Measurements from ENCODE around the gene SECTM1.
"Not testable (repeated sequence)": the region's sequence is repeated elsewhere in the genome, so short reads cannot be mapped to it uniquely, and the experiment has no call there.

SECTM1 gene

DNA sequence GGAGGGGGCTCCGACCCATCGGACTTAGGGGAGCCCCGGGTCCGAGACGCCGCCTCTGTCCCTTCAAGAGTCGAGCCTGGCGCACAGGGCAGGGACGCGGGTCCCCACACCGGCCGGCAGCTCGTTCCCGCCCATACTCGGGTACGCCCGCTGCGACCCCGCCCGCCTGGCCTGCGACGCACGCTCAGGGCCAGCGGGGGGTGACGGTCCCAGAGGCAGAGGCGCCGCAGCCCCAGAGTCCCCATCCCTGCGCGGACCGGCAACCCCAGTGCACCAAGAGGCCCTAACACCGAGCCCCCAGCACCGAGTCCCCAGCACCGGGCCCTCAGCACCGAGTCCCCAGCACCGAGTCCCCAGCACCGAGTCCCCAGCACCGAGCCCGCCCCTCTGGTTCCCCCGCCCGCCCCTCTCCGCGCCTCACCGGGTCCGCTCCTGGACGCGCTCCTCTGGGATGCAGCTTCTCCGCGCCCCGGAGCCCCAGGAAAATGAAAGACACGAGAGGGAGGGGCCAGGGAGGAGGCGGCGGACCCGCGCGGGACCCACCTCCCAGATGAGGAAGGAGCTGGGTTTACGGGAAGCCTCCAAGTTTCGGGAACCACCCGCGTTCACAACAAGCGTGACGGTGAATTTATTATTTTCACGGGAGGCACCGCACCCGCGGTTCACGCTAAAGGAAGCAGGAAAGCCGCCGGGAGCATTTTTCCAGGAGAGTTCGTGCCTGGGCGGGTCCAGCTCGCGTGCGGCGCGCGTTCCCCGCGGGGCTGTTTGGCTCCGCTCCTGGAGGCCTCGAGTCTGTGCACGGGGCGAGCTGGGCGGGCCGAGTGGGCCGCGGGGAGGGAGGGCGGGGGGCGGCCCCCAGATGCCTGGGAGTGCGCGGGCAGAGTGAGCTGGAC lies at the start of gene SECTM1:
Gene SECTM1 (minus strand): TSS at position 488 of the 893 bp plus-strand sequence. CDS start 6,526 bp downstream, outside the sequence.
- no peak for DNase-seq

DNA sequence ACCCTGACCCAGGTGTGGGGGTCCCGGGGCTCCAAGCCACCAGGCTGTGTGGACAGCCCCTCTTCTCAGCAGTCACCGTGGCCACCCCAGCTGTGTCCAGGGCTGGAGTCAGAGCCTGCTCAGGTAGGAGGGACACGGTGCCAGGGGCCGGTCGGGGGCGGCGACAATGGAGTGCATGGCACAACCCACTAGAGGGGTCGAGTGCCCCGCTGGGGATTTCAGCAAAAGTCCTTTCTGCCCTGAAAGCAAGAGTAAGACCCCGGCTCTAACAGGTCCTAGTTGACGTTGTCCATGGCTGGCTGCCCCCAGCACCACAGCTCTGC lies 49.3 kb upstream of the SECTM1 start:
- no peak for DNase-seq

DNA sequence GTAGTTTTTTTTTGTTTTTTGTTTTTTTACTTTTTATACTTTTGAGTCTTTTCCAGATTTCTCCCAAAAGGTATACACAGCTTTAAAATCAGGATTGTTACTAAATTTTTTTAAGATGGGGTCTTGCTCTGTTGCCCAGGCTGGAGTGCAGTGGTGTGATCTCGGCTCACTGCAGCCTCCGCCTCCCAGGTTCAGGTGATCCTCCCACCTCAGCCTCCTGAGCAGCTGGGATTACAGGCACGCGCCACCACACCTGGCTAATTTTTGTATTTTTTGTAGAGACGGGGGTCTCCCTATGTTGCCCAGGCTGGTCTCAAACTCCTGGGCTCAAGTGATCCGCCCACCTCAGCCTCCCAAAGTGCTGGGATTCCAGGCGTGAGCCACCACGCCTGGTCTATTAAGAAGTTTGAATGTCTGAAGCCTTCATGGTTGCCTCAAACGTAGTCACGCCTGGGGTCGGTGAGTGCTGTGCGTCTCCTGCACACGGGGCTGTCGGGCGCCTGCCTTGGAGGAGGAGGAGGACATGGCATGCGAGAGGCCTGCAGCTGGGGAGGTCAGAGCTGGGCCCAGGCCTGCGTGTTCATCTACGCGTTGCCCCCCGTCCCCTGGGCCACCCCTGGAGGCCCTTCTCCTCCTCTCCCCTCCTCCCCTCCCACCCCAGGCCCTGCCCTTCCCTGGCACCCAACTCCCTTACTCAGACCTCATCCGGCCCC lies 48.8 kb upstream of the SECTM1 start:
- not testable (repeated sequence) for DNase-seq

- DNase-seq = not testable (repeated sequence)
Measured at GRCh38 chr17:82381703-82382009, 48.1 kb upstream of the SECTM1 start.

DNA sequence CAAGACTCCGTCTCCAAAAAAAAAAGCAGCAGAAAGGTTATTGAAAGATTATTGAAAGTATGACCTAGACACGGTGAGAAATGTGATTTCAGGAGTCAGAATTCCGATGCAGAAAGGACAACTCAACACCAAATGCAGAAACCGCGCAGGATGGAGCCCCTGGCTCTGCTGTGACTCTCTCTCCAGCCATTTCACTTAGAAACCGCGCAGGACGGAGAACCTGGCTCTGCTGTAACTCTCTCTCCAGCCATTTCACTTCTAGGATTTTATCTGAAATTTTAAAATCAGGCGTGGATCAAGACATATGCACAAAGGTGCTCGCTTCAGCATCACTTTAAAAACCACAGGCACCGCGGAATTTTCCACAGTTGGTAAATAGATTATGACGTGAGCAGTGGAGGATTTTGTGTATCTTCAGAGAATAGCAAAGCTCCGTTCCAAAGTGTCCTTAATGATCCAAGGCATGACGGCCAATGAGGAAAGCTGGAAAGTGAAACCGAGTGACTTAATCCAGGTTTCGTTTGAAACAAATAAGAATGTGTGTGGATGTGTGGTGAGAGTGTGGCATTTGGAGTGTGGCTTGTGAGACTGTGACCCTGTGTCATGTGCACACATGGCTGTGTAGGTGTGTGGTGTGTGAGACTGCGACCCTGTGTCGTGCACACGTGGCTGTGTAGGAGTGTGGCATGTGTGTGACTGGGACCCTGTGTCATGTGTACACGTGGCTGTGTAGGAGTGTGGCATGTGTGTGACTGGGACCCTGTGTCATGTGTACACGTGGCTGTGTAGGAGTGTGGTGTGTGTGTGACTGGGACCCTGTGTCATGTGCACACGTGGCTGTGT lies 47.5 kb upstream of the SECTM1 start:
- DNase-seq = no peak

- no peak for DNase-seq
Measured at GRCh38 chr17:82378741-82379021, 45.1 kb upstream of the SECTM1 start.

DNA sequence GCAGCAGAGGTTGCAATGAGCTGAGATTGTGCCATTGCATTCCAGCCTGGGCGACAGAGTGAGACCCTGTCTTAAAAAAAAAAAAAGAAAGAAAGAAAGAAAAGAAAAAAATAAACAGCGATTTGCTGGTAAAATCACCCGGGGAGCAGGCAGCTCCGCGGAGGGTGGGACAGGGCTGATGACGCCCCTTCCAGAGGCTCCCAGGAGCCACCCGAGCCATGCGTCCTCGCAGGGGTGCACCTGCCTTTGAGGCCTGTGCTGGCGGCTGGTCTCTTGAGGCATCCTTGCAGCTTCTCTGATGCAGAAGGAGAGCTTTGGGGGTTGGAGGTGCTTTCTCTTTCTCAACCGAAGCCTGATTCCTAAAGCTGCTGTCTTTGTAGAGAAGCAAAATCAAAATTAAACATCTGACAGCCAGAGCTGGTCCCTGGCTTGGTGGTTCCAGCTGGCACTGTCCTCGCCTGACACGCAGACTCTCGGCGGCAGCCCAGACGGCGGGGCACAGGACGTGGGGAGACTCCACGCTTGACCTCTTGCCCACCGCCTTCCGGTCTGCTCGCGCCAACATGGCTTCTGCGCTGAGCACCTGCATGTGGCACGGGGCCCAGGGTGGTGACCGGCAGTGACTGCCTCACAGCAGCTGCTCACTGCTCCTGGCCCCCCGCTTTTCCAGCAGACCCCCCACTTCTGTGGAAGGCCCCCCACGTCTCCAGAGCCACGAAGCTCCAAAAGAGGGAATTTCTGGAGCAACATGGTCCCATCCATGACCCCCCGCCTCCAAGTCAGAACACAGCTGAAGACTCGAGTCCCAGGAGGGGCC lies 44.6 kb upstream of the SECTM1 start:
- no peak for DNase-seq

DNA sequence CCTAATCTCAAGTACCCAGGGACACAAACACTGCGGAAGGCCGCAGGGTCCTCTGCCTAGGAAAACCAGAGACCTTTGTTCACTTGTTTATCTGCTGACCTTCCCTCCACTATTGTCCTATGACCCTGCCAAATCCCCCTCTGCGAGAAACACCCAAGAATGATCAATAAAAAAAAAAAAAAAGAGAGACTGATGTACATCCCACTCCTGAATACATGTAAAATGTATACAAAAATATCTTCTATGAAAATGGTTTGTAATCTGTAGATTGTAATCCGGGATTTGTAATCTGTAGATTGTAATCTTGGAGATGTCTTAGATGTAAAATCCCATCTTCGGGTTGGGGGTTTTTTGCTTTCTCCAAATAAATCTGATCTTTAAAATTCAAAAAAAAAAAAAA lies 43.7 kb upstream of the SECTM1 start:
- DNase-seq = not testable (repeated sequence)

GRCh38 chr17:82376042-82376730 lies 42.6 kb upstream of the SECTM1 start:
- DNase-seq = no peak

GRCh38 chr17:82375359-82376041 lies 41.9 kb upstream of the SECTM1 start:
- DNase-seq = no peak

DNA sequence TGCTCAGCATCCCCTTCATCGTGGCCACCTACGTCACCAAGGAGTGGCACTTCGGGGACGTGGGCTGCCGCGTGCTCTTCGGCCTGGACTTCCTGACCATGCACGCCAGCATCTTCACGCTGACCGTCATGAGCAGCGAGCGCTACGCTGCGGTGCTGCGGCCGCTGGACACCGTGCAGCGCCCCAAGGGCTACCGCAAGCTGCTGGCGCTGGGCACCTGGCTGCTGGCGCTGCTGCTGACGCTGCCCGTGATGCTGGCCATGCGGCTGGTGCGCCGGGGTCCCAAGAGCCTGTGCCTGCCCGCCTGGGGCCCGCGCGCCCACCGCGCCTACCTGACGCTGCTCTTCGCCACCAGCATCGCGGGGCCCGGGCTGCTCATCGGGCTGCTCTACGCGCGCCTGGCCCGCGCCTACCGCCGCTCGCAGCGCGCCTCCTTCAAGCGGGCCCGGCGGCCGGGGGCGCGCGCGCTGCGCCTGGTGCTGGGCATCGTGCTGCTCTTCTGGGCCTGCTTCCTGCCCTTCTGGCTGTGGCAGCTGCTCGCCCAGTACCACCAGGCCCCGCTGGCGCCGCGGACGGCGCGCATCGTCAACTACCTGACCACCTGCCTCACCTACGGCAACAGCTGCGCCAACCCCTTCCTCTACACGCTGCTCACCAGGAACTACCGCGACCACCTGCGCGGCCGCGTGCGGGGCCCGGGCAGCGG lies 41.2 kb upstream of the SECTM1 start:
- no peak for DNase-seq

DNA sequence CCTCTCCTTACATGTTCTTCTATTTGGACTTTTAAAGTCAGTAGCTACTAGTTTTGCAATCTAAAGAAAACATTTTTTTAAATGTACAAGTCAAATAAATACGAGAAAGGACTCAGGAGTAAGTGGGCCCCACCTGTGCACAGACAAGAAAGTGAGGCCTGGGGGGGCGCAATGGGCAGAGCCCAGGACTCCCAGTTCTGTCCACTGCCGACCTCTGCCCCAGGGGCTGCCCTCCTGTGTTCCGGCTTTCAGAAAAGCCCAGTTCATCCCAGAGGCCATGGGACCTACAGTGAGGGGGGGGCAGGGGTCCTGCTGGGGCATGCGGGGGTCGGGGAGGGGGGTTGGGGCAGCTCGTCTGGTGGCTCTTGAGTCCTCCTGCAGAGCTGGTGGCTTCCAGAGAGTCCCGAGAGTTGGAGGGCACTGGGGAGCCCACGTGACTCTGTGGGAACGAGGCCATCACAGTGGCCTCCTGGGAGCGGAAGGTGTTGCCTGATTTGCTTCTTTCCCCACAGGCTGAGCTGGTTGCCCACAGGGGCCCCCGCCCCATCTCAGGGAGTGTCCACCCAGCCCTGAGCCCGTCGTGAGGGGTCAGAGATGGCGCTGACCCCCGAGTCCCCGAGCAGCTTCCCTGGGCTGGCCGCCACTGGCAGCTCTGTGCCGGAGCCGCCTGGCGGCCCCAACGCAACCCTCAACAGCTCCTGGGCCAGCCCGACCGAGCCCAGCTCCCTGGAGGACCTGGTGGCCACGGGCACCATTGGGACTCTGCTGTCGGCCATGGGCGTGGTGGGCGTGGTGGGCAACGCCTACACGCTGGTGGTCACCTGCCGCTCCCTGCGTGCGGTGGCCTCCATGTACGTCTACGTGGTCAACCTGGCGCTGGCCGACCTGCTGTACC lies 40.4 kb upstream of the SECTM1 start:
- no peak for DNase-seq

- not testable (repeated sequence) for DNase-seq
Measured at GRCh38 chr17:82373072-82373452, 39.5 kb upstream of the SECTM1 start.

GRCh38 chr17:82372249-82373071 lies 38.9 kb upstream of the SECTM1 start:
- no peak for DNase-seq

DNA sequence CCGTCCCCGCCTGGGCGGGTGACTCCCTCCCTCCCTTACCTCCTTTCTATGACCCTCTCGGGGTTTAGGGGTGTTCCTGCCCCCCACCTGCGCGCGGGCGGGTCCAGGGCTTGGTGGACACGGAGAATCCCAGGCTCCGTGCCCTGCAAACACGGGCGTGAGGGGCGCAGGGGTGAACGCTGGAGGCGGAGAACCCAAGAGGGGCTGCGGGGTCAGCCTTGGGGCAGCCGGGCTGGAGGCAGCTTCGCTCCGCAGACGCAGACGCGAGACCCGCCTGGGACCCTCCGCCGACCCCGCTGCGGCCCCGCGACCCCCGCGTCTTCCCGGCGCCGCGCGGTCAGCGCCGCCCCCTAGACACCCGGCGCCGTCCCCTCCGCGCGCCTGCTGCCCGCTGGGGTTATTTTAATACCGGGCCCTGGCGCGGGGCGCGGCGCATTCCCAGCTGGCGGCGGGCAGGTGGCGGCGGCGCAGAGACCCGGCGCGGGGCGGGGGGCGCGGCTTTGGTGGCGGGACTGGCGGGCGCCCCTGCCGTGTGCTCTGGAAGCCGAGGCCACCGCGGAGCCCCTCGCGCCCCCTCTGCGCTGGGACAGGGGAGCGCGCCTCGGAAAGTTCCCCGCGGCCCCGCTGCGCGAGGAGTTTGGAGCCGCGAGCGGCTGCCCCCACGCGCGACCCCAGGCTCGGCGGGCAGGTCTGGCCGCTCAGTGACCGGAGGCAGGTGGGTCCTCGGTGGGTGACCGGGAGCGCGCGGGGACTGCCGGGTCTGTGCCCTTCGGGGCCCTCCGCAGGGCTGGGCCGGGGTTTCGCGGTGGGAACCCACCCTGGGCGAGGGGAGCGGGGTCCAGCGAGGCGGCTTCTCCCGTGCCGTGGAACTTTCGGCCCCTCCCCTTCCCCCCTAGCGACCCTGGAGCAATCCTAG lies 38.0 kb upstream of the SECTM1 start, which contains the start of gene UTS2R:
Gene UTS2R (plus strand): TSS at position 433 of the 916 bp plus-strand sequence. CDS start 2,560 bp downstream, outside the sequence.
- DNase-seq = no peak

- DNase-seq = no peak
Measured at GRCh38 chr17:82370471-82371332, 37.1 kb upstream of the SECTM1 start.
